H9 (cell line): ENCODE data around the gene PTCSC3. TPM values are rescaled to one million over a fixed set of nuclear protein-coding genes. Genes with fewer than 3 reads are reported as not detected.

Source experiments
- DNase-seq: peaks from one replicate; pipeline ENCODE4 v3.0.0-alpha.2; 2017
- H2AFZ ChIP-seq: one replicate; pipeline ENCODE4 v1.6.1; 2013; ENCODE audit warnings: mild to moderate bottlenecking, low read length, control low read depth, moderate library complexity
- H2AK5ac ChIP-seq: 2 replicates; pipeline ENCODE4 v1.6.1; 2013; ENCODE audit warnings: low read length, control low read depth, mixed read lengths; ENCODE audit not compliant: insufficient read length
- H2BK120ac ChIP-seq: one replicate; pipeline ENCODE4 v1.6.1; 2013; ENCODE audit warnings: low read depth, mild to moderate bottlenecking, low read length, control low read depth, inconsistent platforms; ENCODE audit not compliant: poor library complexity, severe bottlenecking
- H2BK12ac ChIP-seq: 2 replicates; pipeline ENCODE4 v1.6.1; 2013; ENCODE audit warnings: low read length, control low read depth, mixed read lengths, low read depth; ENCODE audit not compliant: insufficient read length
- H2BK15ac ChIP-seq: 2 replicates; pipeline ENCODE4 v1.6.1; 2013; ENCODE audit warnings: low read depth, low read length, control low read depth
- H2BK20ac ChIP-seq: one replicate; pipeline ENCODE4 v1.6.1; 2013; ENCODE audit warnings: low read depth, mild to moderate bottlenecking, low read length, control low read depth, inconsistent platforms; ENCODE audit not compliant: poor library complexity, severe bottlenecking
- H2BK5ac ChIP-seq: 2 replicates; pipeline ENCODE4 v1.6.1; 2013; ENCODE audit warnings: low read length, control low read depth, mixed read lengths; ENCODE audit not compliant: insufficient read length
- H3K14ac ChIP-seq: 2 replicates; pipeline ENCODE4 v1.6.1; 2013; ENCODE audit warnings: low read length, control low read depth; ENCODE audit not compliant: insufficient read depth
- H3K18ac ChIP-seq: 2 replicates; pipeline ENCODE4 v1.6.1; 2013; ENCODE audit warnings: low read depth, mild to moderate bottlenecking, mixed read lengths, low read length, control low read depth; ENCODE audit not compliant: insufficient read length
- H3K23ac ChIP-seq: 2 replicates; pipeline ENCODE4 v1.6.1; 2013; ENCODE audit warnings: low read length, control low read depth, mixed read lengths, low read depth; ENCODE audit not compliant: insufficient read length
- H3K23me2 ChIP-seq: 2 replicates; pipeline ENCODE4 v1.6.1; 2013; ENCODE audit warnings: low read depth, mild to moderate bottlenecking, mixed read lengths, low read length, control low read depth; ENCODE audit not compliant: insufficient read length, poor library complexity, severe bottlenecking
- H3K27ac ChIP-seq: 2 replicates; pipeline ENCODE4 v1.5.1; 2013; ENCODE audit warnings: low read length, control low read depth, mixed read lengths, low read depth; ENCODE audit not compliant: insufficient read length
- H3K27me3 ChIP-seq: 2 replicates; pipeline ENCODE4 v1.6.1; 2013; ENCODE audit warnings: low read length, control low read depth, inconsistent platforms; ENCODE audit not compliant: insufficient read depth
- H3K4ac ChIP-seq: 2 replicates; pipeline ENCODE4 v1.6.1; 2013; ENCODE audit warnings: low read depth, mild to moderate bottlenecking, control low read depth, inconsistent platforms, low read length, moderate library complexity
- H3K4me1 ChIP-seq: 2 replicates; pipeline ENCODE4 v1.6.1; 2013; ENCODE audit warnings: low read length, control low read depth, inconsistent platforms; ENCODE audit not compliant: insufficient read depth
- H3K4me2 ChIP-seq: 2 replicates; pipeline ENCODE4 v1.6.1; 2013; ENCODE audit warnings: low read length, control low read depth, mixed read lengths; ENCODE audit not compliant: insufficient read length, insufficient read depth
- H3K56ac ChIP-seq: 2 replicates; pipeline ENCODE4 v1.6.1; 2013; ENCODE audit warnings: low read depth, mild to moderate bottlenecking, mixed read lengths, low read length, control low read depth; ENCODE audit not compliant: insufficient read length
- H3K79me1 ChIP-seq: 2 replicates; pipeline ENCODE4 v1.6.1; 2013; ENCODE audit warnings: low read depth, mild to moderate bottlenecking, moderate library complexity, low read length, control low read depth, inconsistent platforms; ENCODE audit not compliant: insufficient read depth, poor library complexity, severe bottlenecking
- H3K79me2 ChIP-seq: 2 replicates; pipeline ENCODE4 v1.6.1; 2013; ENCODE audit warnings: low read length, control low read depth, inconsistent platforms; ENCODE audit not compliant: insufficient read depth
- H3K9ac ChIP-seq: 2 replicates; pipeline ENCODE4 v1.6.1; 2013; ENCODE audit warnings: low read length, control low read depth, mixed read lengths; ENCODE audit not compliant: insufficient read length; ENCODE audit errors: extremely low read depth
- H3K9me3 ChIP-seq: one replicate; pipeline ENCODE4 v1.6.1; 2013; ENCODE audit warnings: low read depth, low read length, inconsistent platforms; ENCODE audit not compliant: control insufficient read depth
- H3T11ph ChIP-seq: one replicate; pipeline ENCODE4 v1.6.1; 2013; ENCODE audit warnings: mild to moderate bottlenecking, low read length, control low read depth, inconsistent platforms
- H4K20me1 ChIP-seq: one replicate; pipeline ENCODE4 v1.6.1; 2013; ENCODE audit not compliant: control insufficient read depth, insufficient read length, insufficient read depth
- H4K5ac ChIP-seq: 2 replicates; pipeline ENCODE4 v1.6.1; 2013; ENCODE audit warnings: low read depth, mild to moderate bottlenecking, mixed read lengths, low read length, control low read depth; ENCODE audit not compliant: insufficient read length
- H4K8ac ChIP-seq: replicated peaks from 2 replicates; pipeline ENCODE4 v1.6.1; 2013; ENCODE audit warnings: low read length, control low read depth, mixed read lengths, low read depth; ENCODE audit not compliant: insufficient read length
- H4K91ac ChIP-seq: 2 replicates; pipeline ENCODE4 v1.6.1; 2013; ENCODE audit warnings: low read depth, mild to moderate bottlenecking, moderate library complexity, mixed read lengths, low read length, control low read depth; ENCODE audit not compliant: insufficient read length
- H3K27ac Mint-ChIP-seq, 3 experiments: 2 replicates in 2 of 3; 3 replicates in 1 of 3; pipeline ENCODE4 v1.8.0; 2020 to 2021; ENCODE audit warnings: mixed read lengths in 3 of 3, mild to moderate bottlenecking in 1 of 3, moderate library complexity in 1 of 3
- H3K27me3 Mint-ChIP-seq: 2 replicates; pipeline ENCODE4 v1.8.0; 2021; ENCODE audit warnings: low read depth, mild to moderate bottlenecking, moderate library complexity, mixed read lengths
- H3K36me3 Mint-ChIP-seq, 3 experiments: 2 replicates in 2 of 3; 3 replicates in 1 of 3; pipeline ENCODE4 v1.8.0; 2020 to 2021; ENCODE audit warnings: low read depth in 3 of 3, mixed read lengths in 3 of 3; ENCODE audit not compliant: insufficient read depth in 1 of 3
- H3K4me1 Mint-ChIP-seq, 2 experiments: 2 replicates each; pipeline ENCODE4 v1.8.0; 2020; ENCODE audit warnings: mixed read lengths in 2 of 2
- H3K4me3 Mint-ChIP-seq, 2 experiments: 2 replicates in 1 of 2; 3 replicates in 1 of 2; pipeline ENCODE4 v1.8.0; 2020 to 2021; ENCODE audit warnings: mild to moderate bottlenecking in 2 of 2, mixed read lengths in 2 of 2, moderate library complexity in 1 of 2
- H3K9me3 Mint-ChIP-seq, 2 experiments: 2 replicates in 1 of 2; 3 replicates in 1 of 2; pipeline ENCODE4 v1.8.0; 2020; ENCODE audit warnings: mild to moderate bottlenecking in 2 of 2, mixed read lengths in 2 of 2, moderate library complexity in 1 of 2
- CTCF ChIP-seq: fragments of 200-600 bp; sonication (generic); conservative IDR thresholded peaks from 3 replicates; pipeline ENCODE4 v1.8.0; 2021; ENCODE audit warnings: antibody characterized with exemption, mild to moderate bottlenecking
- WGBS: extraction: QIAGEN DNeasy Blood & Tissue Kit; methylation state at CpG from one replicate; pipeline ENCODE4 v1.1.7; 2013; ENCODE audit warnings: missing lambda C conversion rate, low lambda C conversion rate, mixed read lengths; ENCODE audit not compliant: insufficient read length; ENCODE audit errors: extremely low coverage; 5-methylcytosine and 5-hydroxymethylcytosine counted together
- total RNA-seq: library from RNA; stranded (reverse); gene quantifications from 2 replicates; pipeline ENCODE4 v1.2.1, GENCODE V29; 2021

Gene PTCSC3
- total RNA-seq, 1 experiment from 2014 or later = not detected

GRCh38 chr14:36087411-36087810 lies 89.1 kb downstream of the PTCSC3 start:
- Histone ChIP-seq H3K4me2 (no peak overlapping the region), H3K27me3 (no peaks in the 10 kb centered on the region), H4K8ac (no peak overlapping the region), H4K20me1 (no peaks in the 10 kb centered on the region), H3T11ph (no peak overlapping the region), H2BK20ac (no peak overlapping the region), H2BK12ac (no peak overlapping the region), H3K79me1 (no peaks in the 10 kb centered on the region), H2BK15ac (no peak overlapping the region), H3K9ac (no peak overlapping the region), H3K27ac (no peak overlapping the region), H2BK5ac (no peak overlapping the region), H3K79me2 (no peaks in the 10 kb centered on the region), H2BK120ac (no peak overlapping the region), H4K91ac (no peak overlapping the region), H3K4me1 (no peaks in the 10 kb centered on the region), H3K23me2 (no peaks in the 10 kb centered on the region), H3K56ac (no peak overlapping the region), H2AFZ (no peak overlapping the region), H3K14ac (no peak overlapping the region), H3K18ac (no peak overlapping the region), H3K9me3 (no peaks in the 10 kb centered on the region), H2AK5ac (no peak overlapping the region), H3K4ac (no peak overlapping the region), H4K5ac (no peak overlapping the region), H3K23ac (no peak overlapping the region)
- H3K4me3 Mint-ChIP-seq = no peak overlapping the region
- H3K36me3 Mint-ChIP-seq = no peaks in the 10 kb centered on the region
- TF ChIP-seq CTCF = no peak
- no CpG with 5 or more reads among the region's 3 CpGs for WGBS
- H3K27ac Mint-ChIP-seq = no peak overlapping the region
- peaks cover 15% of the 10 kb centered on the region for H3K27me3 Mint-ChIP-seq
- no peak for DNase-seq
- H3K9me3 Mint-ChIP-seq = no peaks in the 10 kb centered on the region
- H3K4me1 Mint-ChIP-seq = no peaks in the 10 kb centered on the region
